ENCODE data around the gene COL4A2.

- TF ChIP-seq CTCF (IDR thresholded peaks at IDR 0.05 in 4 of 5, conservative IDR thresholded peaks at IDR 0.05 in 1 of 5) (no peak), POLR2A (IDR thresholded peaks at IDR 0.05) (no peak)
Measured at GRCh38 chr13:110271313-110271712, 35.8 kb upstream of the COL4A2 start.
